ENCODE measurements around the gene STK32C. TPM values are rescaled to one million over a fixed set of nuclear protein-coding genes. Genes with fewer than 3 reads are reported as not detected.

STK32C gene
- total RNA-seq, 4 donors from 2014 or later: 4.8 to 6.4 (median 5.7) TPM

DNA sequence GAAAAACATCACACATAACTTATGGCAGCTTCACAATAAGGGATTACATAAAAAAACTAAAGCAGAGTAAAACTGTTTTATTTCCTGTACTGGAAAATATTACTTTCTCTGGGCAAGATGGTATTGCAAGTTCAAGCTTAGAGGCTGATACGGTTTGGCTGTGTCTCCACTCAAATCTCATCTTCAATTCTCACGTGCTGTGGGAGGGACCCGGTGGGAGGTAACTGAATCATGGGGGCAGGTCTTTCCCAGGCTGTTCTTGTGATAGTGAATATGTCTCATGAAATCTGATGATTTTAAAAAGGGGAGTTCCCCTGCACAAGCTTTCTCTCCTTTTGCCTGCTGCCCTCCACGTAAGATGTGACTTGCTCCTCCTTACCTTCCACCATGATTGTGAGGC lies 19.2 kb upstream of the STK32C start:
- no peak overlapping the region for H3K4me3 ChIP-seq (ENCODE audit: low read depth, poor library complexity, severe bottlenecking)
- WGBS, 2 donors: 72 to 79% methylated on average over 4 of the region's 4 CpGs
- intact Hi-C loops (cut with DNase I; ENCODE audit: low total_unique reads): no loop called here
- TF ChIP-seq POLR2A (IDR thresholded peaks at IDR 0.05): no peak
- TF ChIP-seq, protein P1, sequence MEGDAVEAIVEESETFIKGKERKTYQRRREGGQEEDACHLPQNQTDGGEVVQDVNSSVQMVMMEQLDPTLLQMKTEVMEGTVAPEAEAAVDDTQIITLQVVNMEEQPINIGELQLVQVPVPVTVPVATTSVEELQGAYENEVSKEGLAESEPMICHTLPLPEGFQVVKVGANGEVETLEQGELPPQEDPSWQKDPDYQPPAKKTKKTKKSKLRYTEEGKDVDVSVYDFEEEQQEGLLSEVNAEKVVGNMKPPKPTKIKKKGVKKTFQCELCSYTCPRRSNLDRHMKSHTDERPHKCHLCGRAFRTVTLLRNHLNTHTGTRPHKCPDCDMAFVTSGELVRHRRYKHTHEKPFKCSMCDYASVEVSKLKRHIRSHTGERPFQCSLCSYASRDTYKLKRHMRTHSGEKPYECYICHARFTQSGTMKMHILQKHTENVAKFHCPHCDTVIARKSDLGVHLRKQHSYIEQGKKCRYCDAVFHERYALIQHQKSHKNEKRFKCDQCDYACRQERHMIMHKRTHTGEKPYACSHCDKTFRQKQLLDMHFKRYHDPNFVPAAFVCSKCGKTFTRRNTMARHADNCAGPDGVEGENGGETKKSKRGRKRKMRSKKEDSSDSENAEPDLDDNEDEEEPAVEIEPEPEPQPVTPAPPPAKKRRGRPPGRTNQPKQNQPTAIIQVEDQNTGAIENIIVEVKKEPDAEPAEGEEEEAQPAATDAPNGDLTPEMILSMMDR (IDR thresholded peaks at IDR 0.05): no peak
- no peak for DNase-seq (ENCODE audit: low spot score in 2 of 2)

DNA sequence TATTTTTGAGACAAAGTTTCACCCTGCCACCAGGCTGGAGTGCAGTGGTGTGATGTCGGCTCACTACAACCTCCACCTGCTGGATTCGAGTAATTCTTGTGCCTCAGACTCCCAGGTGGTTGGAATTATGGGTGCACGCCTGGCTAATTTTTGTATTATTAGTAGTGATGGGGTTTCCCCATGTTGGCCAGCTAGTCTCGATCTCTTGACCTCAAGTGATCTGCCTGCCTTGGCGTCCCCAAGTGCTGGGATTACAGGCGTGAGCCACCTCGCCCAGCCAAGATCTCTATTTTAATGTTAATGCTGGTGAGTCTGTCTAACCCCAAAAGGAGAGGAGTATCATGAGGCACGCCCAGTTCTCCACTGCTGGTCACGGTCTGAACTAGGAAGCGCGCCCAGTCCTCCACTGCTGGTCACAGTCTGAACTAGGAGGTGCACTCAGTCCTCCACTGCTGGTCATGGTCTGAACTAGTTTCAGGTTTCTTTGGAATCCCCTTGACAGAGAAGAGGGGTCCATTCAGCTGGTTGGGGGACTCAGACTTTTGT lies 18.7 kb upstream of the STK32C start:
- WGBS, 2 donors: 86 to 90% methylated on average over 10 to 11 of the region's 11 CpGs
- no peak overlapping the region for H3K4me3 ChIP-seq (ENCODE audit: low read depth, poor library complexity, severe bottlenecking)
- no peak for TF ChIP-seq POLR2A (IDR thresholded peaks at IDR 0.05)
- TF ChIP-seq, protein P1 (IDR thresholded peaks at IDR 0.05): no peak
- intact Hi-C loops (cut with DNase I; ENCODE audit: low total_unique reads): no loop called here
- no peak for DNase-seq (ENCODE audit: low spot score in 2 of 2)

DNA sequence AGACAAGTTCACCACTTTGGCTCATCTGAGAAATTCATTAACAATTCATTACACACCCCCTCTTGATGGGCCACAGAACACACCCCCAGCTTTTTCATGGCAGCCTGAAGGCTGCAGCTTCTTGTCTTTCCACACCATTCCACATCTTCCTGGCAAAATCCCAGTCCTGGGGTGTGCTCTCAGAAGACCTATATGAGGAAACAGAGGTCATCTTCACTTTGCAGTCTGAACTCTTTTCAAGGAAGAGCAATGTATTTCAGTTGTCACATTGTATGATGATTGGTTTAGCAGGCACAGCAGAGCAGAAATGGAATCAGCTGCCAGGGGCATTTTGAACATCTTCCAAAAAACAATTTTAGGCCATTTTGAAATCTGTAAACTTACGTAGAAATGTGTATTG lies 16.4 kb upstream of the STK32C start:
- WGBS, 2 donors: 75 to 84% methylated on average over 1 of the region's 1 CpG
- TF ChIP-seq POLR2A (IDR thresholded peaks at IDR 0.05): no peak
- TF ChIP-seq, protein P1 (IDR thresholded peaks at IDR 0.05): no peak
- intact Hi-C loops (cut with DNase I; ENCODE audit: low total_unique reads): no loop called here
- DNase-seq (ENCODE audit: low spot score in 2 of 2): no peak
- no peak overlapping the region for H3K4me3 ChIP-seq (ENCODE audit: low read depth, poor library complexity, severe bottlenecking)

DNA sequence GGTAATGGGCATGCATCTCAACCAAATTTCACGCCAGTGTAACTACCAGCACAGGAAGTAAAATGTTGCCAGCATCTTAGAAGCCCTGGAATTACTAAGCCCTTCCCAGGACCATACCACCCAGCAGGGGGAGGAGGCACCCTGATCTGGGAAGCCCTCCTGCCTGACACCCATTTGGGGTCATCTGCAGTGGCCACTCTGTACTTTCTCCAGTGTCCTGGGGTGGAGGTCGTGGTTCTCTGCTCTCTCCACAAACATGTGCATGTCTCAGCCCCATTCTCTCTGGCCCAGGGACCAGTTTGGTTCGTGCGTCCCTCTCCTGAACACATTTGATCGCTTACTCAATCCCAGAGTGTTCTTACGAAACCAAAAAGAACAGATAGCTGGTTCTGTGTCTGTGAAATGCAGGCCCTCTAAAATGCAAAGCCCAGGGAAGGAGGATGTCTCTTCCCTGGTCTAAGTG lies 14.9 kb upstream of the STK32C start:
- intact Hi-C loops (cut with DNase I; ENCODE audit: low total_unique reads): no loop called here
- WGBS, 2 donors: 66 to 81% methylated on average over 6 of the region's 6 CpGs
- no peak for DNase-seq (ENCODE audit: low spot score in 2 of 2)
- TF ChIP-seq, protein P1 (IDR thresholded peaks at IDR 0.05): no peak
- no peak for TF ChIP-seq POLR2A (IDR thresholded peaks at IDR 0.05)
- no peak overlapping the region for H3K4me3 ChIP-seq (ENCODE audit: low read depth, poor library complexity, severe bottlenecking)

DNA sequence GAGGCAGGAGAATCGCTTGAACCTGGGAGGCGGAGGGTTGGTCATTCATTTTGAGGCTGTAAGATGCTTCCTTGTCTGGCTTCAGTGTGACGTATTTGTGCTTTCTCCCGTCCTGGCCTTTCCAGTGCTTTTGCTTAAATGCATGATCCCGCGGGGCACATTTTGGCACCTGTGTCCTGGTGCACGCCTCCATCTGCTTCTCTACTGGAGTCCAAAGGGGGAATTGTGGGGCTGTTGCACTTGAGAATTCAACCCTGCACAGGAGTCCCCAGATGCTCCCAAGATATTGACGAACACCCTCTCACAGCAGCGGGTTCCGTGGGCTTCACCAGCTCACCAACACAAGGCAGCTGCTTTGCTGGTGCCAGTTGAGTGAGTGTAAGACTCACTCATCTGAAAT lies 14.0 kb upstream of the STK32C start:
- no peak overlapping the region for H3K4me3 ChIP-seq (ENCODE audit: low read depth, poor library complexity, severe bottlenecking)
- WGBS, 2 donors: 87 to 93% methylated on average over 10 of the region's 10 CpGs
- no peak for DNase-seq (ENCODE audit: low spot score in 2 of 2)
- intact Hi-C loops (cut with DNase I; ENCODE audit: low total_unique reads): no loop called here
- no peak for TF ChIP-seq POLR2A (IDR thresholded peaks at IDR 0.05)
- TF ChIP-seq, protein P1 (IDR thresholded peaks at IDR 0.05): no peak
